H1 (cell line): Measurements from ENCODE around the gene TRIM44. TPM values are rescaled to one million over a fixed set of nuclear protein-coding genes. Genes with fewer than 3 reads are reported as not detected.

Experiments used
- BRCA1 ChIP-seq: IDR thresholded peaks from 2 replicates; pipeline ENCODE4 v1.6.1; 2012; ENCODE audit warnings: low read depth, low read length, improper control_type of control experiment
- CHD7 ChIP-seq: fragments of 300-600 bp; sonication (generic); IDR thresholded peaks from 2 replicates; pipeline ENCODE4 v1.7.1; 2012; ENCODE audit warnings: low read length, moderate library complexity, mild to moderate bottlenecking, inconsistent platforms; ENCODE audit not compliant: insufficient replicate concordance
- MAFK ChIP-seq: IDR thresholded peaks from 2 replicates; pipeline ENCODE4 v1.6.1; 2012; ENCODE audit warnings: low read depth, mild to moderate bottlenecking, improper control_type of control experiment, low read length
- NANOG ChIP-seq: IDR thresholded peaks from 2 replicates; pipeline ENCODE4 v1.6.1; 2011; ENCODE audit warnings: low read length, low read depth, mild to moderate bottlenecking, inconsistent platforms; ENCODE audit not compliant: insufficient read depth, poor library complexity, severe bottlenecking
- PHF8 ChIP-seq: fragments of 200-600 bp; sonication (generic); conservative IDR thresholded peaks from 2 replicates; pipeline ENCODE4 v1.7.1; 2012; ENCODE audit warnings: low read depth, mild to moderate bottlenecking, inconsistent platforms, low read length, moderate library complexity
- polyA plus RNA-seq, 7 experiments: library from polyadenylated mRNA; depleted of rRNA in 3 of 7; stranded (reverse) in 5 of 7; unstranded in 2 of 7; fragments of >200 nt in 5 of 7; fragments of 200-250 nt in 2 of 7; gene quantifications; 1 replicate in 5 of 7; 2 replicates in 1 of 7; 4 replicates in 1 of 7; pipeline versions ENCODE4 v1.2.1 to v1.2.3, GENCODE V29; 2011 to 2013; ENCODE audit warnings: missing spikeins in 2 of 7, mixed read lengths in 2 of 7
- total RNA-seq: library from RNA; stranded (reverse); fragmentation: NEBNext Ultra II Directional; extraction: Animal tissue kit (Norgen Biotek cat#: 25700); gene quantifications from 2 replicates; pipeline ENCODE4 v1.2.1, GENCODE V29; 2021

Gene TRIM44
- total and polyA plus RNA-seq, 2 of the 8 experiments (the other 6 are each of a cell fraction or from before 2014, with no cell fraction given): 13.9 to 34.4 TPM

- TF ChIP-seq CHD7 (no peak), PHF8 (no peak), MAFK (no peak), NANOG (no peak), BRCA1 (no peak)
These were observed 10.0 kb downstream of the TRIM44 start (continued) for GRCh38 chr11:35672608-35673007.
